Esophagus squamous epithelium (tissue), 4 donors: ENCODE results near the gene BOLA1.
A peak's percentile ranks its signal among the peaks of the same experiment; 100 is the strongest.

ENCODE experiments used
- POLR2A ChIP-seq, 4 donors: fragments of 450-650 bp; IDR thresholded peaks; one replicate each; pipeline ENCODE4 v1.6.1; 2017; ENCODE audit warnings: antibody characterized with exemption in 4 of 4, mild to moderate bottlenecking in 4 of 4, moderate library complexity in 3 of 4
- TF ChIP-seq, protein P1 (sequence below), 6 experiments: fragments of 450-650 bp in 4 of 6; fragments of 200-600 bp in 2 of 6; sonication (generic) in 2 of 6; IDR thresholded peaks; one replicate each; pipeline ENCODE4 v1.5.1; 2016 to 2019; ENCODE audit warnings: antibody characterized with exemption in 6 of 6, mild to moderate bottlenecking in 4 of 6, moderate library complexity in 4 of 6

DNA sequence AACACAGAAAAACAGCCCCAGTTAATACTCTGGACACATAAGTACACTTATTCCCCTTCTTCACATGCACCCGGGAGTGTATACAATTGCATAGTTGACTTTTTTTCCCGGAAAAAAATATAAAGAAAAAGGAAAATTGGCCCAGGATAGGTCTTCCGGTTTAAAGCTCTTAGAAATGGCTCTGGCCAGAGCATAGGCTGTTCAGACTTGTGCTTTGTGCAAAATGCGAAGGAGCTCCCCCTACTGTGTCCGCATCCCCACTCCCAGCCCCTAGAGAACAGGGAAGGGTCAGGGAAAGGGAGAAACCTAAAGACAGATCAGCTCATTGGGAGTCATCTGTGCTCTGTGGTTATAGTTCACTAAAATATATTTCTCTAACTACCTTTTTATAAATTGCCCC lies 42.8 kb downstream of the BOLA1 start:
- TF ChIP-seq POLR2A (IDR thresholded peaks at IDR 0.05) = no peak
- TF ChIP-seq, protein P1, sequence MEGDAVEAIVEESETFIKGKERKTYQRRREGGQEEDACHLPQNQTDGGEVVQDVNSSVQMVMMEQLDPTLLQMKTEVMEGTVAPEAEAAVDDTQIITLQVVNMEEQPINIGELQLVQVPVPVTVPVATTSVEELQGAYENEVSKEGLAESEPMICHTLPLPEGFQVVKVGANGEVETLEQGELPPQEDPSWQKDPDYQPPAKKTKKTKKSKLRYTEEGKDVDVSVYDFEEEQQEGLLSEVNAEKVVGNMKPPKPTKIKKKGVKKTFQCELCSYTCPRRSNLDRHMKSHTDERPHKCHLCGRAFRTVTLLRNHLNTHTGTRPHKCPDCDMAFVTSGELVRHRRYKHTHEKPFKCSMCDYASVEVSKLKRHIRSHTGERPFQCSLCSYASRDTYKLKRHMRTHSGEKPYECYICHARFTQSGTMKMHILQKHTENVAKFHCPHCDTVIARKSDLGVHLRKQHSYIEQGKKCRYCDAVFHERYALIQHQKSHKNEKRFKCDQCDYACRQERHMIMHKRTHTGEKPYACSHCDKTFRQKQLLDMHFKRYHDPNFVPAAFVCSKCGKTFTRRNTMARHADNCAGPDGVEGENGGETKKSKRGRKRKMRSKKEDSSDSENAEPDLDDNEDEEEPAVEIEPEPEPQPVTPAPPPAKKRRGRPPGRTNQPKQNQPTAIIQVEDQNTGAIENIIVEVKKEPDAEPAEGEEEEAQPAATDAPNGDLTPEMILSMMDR (IDR thresholded peaks at IDR 0.05) = peak in 1 of 6 experiments; percentile 4
